LoVo (cell line): ENCODE measurements around the gene MSRB2.
"Not testable (repeated sequence)": the region's sequence is repeated elsewhere in the genome, so short reads cannot be mapped to it uniquely, and the experiment has no call there.

Source experiments
- DNase-seq: peaks from one replicate; pipeline ENCODE4 v3.0.0-alpha.2; 2016; ENCODE audit warnings: low spot score

Gene MSRB2

DNA sequence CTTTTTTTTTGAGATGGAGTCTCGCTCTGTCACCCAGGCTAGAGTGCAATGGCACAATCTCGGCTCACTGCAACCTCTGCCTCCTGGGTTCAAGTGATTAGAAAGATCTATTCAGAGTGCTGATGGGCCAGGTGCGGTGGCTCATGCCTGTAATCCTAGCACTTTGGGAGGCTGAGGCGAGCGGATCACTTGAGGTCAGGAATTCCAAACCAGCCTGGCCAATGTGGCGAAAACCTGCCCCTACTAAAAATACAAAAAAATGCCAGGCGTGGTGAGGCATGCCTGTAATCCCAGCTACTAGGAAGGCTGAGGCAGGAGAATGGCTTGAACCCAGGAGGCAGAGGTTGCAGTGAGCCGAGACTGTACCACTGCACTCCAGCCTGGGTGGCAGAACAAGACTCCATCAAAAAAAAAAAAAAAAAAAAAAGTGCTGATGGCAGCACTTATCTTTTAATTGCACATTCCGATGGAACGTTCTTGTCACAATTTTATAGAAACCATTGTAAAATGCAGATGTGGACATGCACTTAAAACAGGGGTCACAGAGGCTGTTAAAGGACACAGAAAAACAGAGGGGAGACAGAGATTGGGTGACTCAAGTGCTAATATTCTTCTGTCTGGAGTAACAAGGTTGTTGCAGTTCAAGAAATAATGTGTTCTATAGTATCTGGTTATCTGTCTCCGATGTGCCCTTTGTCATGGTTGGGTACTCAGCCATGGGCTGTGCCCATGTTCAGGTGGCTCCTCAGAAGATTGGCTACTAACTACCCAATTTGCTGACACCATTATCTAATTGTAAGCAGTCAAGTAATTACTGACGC is 25.1 kb upstream of the MSRB2 start:
- DNase-seq: not testable (repeated sequence)

DNA sequence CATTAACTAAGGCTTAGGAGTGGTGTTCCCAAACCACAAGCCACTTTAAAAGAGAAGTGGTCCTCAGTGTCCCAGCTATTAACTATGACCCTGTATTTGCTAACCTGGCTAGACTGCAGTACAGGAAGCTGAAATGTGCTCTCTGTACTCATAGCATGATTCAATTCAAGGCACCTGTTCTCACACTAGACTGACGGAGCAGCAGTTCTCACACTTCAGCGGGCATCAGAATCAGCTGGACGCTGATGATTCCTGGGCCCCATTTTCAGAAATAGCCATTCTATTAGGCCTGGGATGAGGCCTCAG is 24.5 kb upstream of the MSRB2 start:
- DNase-seq: no peak

GRCh38 chr10:23072593-23072992 is 22.8 kb upstream of the MSRB2 start:
- not testable (repeated sequence) for DNase-seq

DNA sequence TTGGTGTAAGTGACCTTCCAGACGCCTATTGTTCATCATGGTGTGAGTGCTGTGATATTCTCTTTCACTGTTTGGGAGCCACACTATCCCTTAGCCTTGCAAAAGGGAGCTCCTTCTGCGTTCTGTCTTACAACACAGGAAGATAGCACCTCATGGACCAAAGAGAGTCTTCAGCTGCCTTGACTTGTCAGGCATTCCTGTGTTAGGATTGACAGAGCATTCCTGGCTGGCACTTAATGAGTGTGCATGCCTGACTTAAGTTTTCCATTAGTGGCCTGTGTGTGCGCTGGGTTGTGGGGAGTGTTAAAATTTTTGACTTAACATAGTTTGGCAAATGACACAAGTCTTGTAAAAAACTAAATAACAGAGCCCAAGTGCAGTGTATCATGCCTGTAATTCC is 21.9 kb upstream of the MSRB2 start:
- no peak for DNase-seq

DNA sequence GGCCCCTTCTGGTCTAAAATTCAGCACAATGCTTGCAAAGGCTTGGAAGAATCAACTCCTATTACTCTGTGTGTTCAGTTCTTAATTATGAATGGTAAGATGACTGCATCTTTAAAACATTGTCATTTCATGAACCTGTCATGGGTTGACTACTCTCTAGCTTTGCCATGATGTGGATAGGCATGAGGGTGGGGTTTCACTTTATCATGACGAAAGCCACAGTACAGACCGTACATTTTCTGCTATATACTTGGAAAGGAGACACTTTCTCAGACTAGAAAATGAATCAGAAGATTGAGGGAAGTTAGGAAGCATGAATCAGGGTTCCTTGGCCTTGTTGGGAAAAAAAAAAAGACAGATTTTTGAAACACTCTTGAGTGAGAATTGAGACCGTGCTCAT is 19.7 kb upstream of the MSRB2 start:
- no peak for DNase-seq

DNA sequence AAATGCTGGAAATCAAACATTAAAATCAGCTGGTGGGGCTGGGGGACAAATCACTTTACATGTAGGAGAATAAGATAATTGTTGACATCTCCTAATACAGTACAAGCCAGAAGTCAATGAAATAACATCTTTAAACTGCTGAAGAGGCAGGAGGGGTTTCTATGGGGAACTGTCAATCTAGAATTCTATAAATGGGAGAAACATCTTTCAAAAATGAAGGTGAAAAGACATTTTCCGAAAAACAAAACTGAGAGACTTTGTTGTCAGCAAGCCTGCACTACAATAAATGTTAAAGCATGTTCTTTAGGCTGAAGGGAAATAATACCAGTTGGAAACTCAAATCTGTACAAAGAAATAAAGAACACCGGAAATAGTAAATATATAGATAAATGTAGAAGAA is 17.3 kb upstream of the MSRB2 start:
- DNase-seq: no peak

DNA sequence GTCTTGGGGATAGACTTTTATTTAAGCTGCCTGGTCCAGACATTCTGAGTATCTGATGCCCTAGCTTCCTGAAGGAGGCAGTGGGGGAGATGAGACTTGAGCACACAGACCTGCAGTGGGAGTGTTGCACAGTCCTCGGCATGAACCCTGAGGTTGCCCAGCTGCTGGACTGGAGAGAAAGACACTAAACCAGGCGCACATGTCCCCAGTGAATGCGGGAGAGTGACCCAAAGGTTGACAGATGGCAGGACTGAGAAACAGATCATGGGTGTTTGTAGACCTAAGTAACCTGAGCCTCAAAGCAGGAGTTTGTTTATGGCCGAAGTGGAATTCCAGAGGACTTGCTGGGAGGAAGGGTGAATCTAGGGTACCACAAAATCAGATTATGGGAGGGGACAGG is 15.7 kb upstream of the MSRB2 start:
- no peak for DNase-seq

GRCh38 chr10:23080262-23080661 is 15.1 kb upstream of the MSRB2 start:
- DNase-seq: no peak

DNA sequence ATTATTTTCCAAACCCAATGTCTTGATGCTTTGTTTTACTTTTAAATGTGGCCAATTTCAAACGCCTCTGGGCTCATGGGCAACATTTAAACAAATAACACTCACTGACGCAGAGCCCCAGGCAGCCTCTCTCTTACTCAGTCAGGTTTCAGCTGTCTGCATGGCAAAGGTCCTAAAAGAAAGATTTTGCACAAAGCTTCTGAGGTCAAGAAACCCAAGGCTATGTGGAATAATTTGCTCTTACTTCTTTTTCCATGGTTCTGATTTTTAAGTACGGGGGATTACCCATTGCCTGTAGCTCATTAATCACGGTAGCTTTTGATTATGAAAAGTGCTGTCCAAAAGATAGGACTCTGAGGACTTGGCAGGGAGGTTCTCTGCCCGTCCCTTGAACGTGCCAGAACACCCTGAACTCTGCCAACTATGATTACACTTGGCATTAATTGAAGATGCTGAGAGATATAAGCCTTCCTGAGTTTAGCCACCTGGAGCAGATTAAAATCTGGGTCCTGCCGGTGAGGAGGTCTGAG is 14.1 kb upstream of the MSRB2 start:
- DNase-seq: no peak

DNA sequence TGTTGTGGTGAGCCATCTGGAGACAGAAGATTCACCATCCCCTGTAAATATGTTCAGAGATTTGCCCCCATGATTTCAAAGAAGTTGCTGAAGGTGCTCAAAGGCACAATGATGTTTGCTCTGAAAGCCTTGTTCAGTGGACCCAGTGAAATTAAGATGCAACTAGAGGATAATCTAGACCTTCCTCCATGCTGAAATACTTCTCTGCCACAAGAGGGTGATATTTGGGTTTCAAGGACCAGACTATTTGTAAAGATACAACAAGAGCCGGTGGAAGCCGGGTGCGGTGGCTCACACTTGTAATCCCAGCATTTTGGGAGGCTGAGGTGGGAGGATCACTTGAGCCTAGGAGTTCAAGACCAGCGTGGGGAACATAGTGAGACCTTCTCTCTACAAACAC is 13.5 kb upstream of the MSRB2 start:
- no peak for DNase-seq

DNA sequence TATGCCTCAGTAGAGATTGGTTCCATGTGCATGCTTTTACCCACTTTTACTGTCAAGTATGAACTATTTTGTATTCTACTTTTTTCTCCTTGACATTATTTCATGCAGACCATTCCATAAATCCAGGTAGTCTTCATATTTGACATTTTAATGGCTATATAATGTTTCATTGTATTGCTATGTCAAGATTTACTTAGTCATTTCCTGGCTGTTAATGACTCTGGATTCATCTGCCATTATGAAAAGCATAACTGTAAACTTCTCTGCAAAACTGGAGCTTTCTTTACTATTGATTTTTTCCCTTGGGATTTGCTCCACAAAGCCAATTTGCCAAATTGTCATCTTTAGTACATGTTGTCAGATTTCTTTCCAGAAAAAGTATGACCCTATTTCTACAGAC is 6.8 kb upstream of the MSRB2 start:
- no peak for DNase-seq

DNA sequence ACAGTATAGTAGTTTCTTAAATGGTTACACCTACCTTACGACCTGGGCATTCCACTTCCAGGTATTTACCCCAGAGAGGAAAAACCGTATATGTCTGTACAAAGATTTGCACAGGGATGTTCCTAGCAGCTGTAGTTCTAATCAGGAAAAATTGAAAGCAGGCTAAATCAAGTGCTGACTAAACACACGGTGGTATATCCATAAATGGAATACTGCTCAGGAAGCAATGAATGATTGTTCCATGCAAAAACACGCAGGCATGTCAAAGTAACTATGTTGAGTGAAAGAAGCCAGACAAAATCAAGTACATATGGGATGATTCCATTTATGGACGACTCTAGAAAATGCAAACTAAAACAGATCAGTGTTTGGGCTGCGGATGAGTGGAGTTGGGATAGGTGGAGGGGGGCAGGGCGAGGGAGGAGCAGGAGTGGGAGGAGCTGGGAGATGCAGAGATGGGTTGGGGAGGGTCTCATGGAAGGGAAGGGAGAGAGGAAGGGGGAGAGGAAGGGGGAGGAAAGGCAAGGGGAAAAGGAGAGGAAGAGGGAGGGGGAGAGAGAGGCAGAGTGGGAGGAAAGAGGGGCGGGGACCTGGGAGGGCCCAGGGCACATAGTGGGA is 484 bp upstream of the MSRB2 start:
- no peak for DNase-seq

DNA sequence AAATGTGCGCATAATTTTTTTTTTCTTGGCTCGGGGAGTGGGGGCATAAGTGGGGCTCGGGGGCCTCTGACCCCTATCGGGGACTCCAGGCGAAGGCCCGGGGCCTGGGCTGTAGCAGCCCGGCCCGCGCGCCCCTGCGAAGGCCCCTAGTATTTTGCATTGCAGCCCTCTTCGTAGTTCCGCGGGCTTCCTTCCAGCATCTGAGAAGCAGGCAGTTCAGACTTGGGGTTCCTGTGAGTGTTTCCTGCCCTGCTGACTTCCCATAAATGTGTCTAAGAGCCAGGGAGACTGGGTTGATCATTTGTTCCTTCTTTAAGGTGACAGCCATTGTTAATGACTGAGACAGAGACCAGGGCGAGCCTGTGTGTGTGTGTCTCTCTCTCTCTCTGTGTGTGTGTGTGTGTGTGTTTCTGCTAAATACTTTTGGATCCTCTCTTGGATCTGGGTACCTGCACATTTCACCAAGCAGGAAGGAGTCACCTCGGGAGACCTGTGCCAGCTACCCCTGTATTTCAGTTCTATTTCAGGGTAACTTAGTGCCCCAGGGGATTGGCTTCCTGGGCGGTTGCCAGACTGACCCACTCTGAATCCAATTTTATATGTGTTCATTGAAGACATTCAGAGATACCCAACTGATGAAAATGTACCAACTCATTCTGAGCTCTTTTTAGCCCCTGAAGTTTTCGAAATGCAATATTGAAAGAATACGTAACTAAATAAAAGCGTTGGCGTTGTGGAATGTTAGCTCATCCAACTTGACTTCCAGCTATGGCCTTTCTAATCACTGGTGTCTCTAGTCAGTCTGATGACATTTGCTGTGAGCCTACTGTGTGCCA is 805 bp downstream of the MSRB2 start:
- peak; percentile 19 for DNase-seq

DNA sequence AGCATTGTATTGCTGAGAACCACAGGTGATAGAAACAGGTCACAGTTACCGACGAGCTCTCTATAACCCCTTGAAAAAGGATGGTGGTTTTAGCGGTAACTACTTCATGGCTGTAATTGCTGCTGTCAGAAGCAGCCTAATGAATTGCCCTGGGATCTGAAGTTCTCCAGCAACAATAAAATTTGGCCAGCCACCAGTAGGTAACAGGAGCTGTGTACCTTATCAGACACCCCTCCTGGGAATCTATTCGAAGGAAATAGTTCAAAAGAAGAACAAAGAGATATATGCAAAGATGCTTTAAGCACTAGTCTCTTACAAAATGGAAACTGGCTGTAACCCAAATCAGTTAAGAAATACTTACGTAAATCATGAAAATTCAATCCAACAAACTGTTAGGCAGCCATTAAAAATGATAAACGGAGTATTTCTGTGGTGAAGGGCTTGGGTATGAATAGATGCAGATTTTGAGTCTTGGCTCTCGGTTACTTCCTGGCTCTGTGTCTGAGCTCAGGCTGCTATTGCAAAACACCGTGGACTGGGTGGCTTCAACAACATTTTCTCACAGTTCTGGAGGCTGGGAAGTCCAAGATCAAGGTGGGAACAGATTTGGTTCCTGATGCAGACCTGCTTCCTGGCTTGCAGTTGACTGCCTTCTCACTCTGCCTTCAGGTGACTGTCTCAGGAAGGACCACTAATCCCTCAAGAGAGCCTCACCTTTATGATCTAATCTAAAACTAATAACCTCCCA is 1.6 kb downstream of the MSRB2 start:
- DNase-seq: peak; percentile 29

- DNase-seq: no peak
These were observed 3.7 kb downstream of the MSRB2 start for GRCh38 chr10:23099079-23099478.

DNA sequence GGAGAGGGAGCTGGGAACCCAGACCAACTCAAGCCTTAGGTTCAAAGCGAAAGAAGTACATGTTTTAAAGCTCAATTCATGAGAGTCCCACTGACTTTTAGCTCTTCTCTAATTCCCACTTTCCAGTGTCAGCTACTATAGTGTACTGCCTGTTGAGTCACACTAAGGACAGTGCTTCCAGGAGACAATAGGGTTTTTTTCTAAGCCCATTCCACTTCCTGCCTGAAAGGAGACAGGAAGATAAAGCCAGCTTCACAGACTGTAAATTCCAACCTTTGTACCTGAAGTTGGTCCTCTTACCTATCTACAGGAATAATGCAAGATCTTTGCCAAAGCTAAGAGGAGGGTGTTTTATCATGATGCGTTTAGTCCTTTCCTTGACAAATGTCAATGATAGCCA is 4.4 kb downstream of the MSRB2 start:
- peak; percentile 72 for DNase-seq

GRCh38 chr10:23100331-23101030 is 5.1 kb downstream of the MSRB2 start:
- no peak for DNase-seq

DNA sequence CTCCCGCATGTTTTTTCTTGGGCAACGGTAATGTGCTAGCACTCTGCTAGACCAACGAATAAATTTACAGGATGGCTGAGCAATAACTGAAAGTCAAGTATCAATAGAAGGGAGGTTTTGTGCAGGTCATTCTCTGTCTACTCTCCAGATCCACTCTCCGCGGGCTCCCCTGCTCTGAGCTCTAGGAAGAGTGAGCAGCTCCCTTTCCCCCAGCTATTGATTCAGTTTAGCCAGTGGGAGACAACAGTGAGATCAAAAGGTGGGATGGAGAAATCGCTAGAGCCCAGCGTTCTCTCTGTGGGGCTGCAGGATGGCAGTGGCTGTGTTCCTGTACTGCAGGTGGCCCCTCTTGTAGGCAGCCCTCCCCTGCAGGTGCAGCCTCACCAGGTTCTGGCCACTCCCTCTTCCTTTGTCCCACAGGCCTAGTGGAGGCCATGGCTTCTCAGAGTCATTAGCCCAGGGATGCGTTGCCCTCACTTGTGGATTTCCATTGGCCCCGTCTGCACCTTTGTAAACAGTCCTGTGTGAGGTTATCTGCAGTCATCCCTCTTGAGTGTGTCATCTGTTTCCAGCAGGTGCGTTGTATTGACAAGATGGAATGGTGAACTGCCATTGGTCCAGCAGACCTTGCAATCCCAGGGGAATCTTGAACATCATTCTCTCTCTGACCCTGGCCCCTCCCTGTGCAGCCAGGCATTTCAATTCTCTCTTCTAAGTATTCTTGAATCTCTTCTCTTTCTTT is 11.1 kb downstream of the MSRB2 start:
- DNase-seq: no peak

DNA sequence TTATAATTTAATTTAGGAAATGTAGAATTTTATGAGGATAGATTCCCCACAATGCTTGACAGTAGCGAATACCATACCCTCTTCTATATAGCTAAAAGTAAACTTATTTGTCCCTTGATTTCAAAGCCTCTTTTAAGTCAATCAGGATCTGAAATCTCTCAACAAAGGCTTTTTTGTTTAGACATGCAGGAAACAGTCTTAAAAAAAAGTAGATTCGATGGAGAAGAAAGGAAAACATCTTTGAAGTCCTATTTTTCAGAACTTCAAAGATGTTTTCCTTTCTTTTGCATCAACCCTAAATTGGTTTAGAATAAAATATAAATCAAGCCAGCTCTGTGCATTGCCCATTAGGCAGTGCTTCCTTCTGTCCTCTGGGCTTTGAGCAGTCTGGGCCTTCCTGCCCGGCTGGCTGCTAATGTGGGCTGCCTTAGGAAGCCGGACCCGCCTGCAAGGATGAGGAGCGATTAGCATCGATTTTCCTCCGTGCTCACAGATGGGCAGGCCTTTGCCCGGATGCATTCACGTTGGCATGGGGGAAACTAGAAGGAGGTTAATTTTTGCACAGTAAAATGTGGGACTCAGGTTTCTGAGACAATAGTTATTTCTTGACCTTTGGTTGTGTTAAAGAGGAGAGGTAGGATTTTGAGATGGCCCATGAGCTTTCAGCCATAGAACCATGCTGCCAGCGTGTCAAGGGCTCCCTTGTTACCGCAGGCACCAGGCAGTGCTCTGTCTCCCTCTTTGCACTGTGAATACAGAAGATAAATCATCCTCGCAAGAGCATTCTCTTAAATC is 15.5 kb downstream of the MSRB2 start:
- no peak for DNase-seq
